Trophoblast cell (in vitro differentiated cells and primary cell): ENCODE measurements around the gene ZP2.

Source experiments
- DNase-seq, 2 donors: peaks; one replicate each; pipeline ENCODE4 v3.0.0-alpha.2; 2016
- H2AFZ ChIP-seq: 2 replicates; pipeline ENCODE4 v1.6.1; 2013; ENCODE audit warnings: low read length, moderate library complexity, mild to moderate bottlenecking; ENCODE audit not compliant: insufficient read depth, poor library complexity
- H2AK5ac ChIP-seq: 2 replicates; pipeline ENCODE4 v1.6.1; 2013; ENCODE audit warnings: mild to moderate bottlenecking, low read length
- H2BK120ac ChIP-seq: 2 replicates; pipeline ENCODE4 v1.6.1; 2013; ENCODE audit warnings: low read length, mild to moderate bottlenecking, moderate library complexity; ENCODE audit not compliant: insufficient read depth, poor library complexity
- H2BK12ac ChIP-seq: 2 replicates; pipeline ENCODE4 v1.6.1; 2013; ENCODE audit warnings: mild to moderate bottlenecking, low read length, moderate library complexity
- H2BK5ac ChIP-seq: 2 replicates; pipeline ENCODE4 v1.6.1; 2013; ENCODE audit warnings: low read length, low read depth, moderate library complexity, mild to moderate bottlenecking; ENCODE audit not compliant: poor library complexity
- H3K14ac ChIP-seq: 2 replicates; pipeline ENCODE4 v1.6.1; 2013; ENCODE audit warnings: mild to moderate bottlenecking, low read length
- H3K18ac ChIP-seq: 2 replicates; pipeline ENCODE4 v1.6.1; 2013; ENCODE audit warnings: mild to moderate bottlenecking, low read length
- H3K23ac ChIP-seq: 2 replicates; pipeline ENCODE4 v1.6.1; 2013; ENCODE audit warnings: low read length
- H3K27ac ChIP-seq: 2 replicates; pipeline ENCODE4 v1.5.1; 2013; ENCODE audit warnings: low read depth, mild to moderate bottlenecking, inconsistent platforms, low read length, moderate library complexity
- H3K27me3 ChIP-seq: 2 replicates; pipeline ENCODE4 v1.6.1; 2013; ENCODE audit warnings: inconsistent platforms, mild to moderate bottlenecking, low read length, moderate library complexity; ENCODE audit not compliant: insufficient read depth
- H3K36me3 ChIP-seq, 2 experiments: 1 replicate in 1 of 2; 2 replicates in 1 of 2; pipeline ENCODE4 v1.6.1; 2013; ENCODE audit warnings: low read length in 2 of 2, mild to moderate bottlenecking in 2 of 2, moderate library complexity in 1 of 2; ENCODE audit not compliant: insufficient read depth in 2 of 2, control insufficient read depth in 1 of 2
- H3K4ac ChIP-seq: 2 replicates; pipeline ENCODE4 v1.6.1; 2013; ENCODE audit warnings: low read depth, mild to moderate bottlenecking, low read length, moderate library complexity
- H3K4me1 ChIP-seq, 2 experiments: 1 replicate in 1 of 2; 2 replicates in 1 of 2; pipeline ENCODE4 v1.6.1; 2013; ENCODE audit warnings: low read length in 2 of 2, mild to moderate bottlenecking in 2 of 2, moderate library complexity in 1 of 2; ENCODE audit not compliant: insufficient read depth in 2 of 2, control insufficient read depth in 1 of 2
- H3K4me2 ChIP-seq: 2 replicates; pipeline ENCODE4 v1.6.1; 2013; ENCODE audit warnings: inconsistent platforms, mild to moderate bottlenecking, low read length, moderate library complexity
- H3K4me3 ChIP-seq: 2 replicates; pipeline ENCODE4 v1.5.1; 2013; ENCODE audit warnings: mild to moderate bottlenecking, low read depth, low read length, inconsistent platforms
- H3K79me1 ChIP-seq: one replicate; pipeline ENCODE4 v1.6.1; 2013; ENCODE audit warnings: low read length
- H3K79me2 ChIP-seq: 2 replicates; pipeline ENCODE4 v1.6.1; 2013; ENCODE audit warnings: low read length, mild to moderate bottlenecking; ENCODE audit not compliant: control insufficient read depth, insufficient read depth, poor library complexity
- H3K9ac ChIP-seq: 2 replicates; pipeline ENCODE4 v1.6.1; 2013; ENCODE audit warnings: mild to moderate bottlenecking, low read length
- H3K9me3 ChIP-seq: 2 replicates; pipeline ENCODE4 v1.6.1; 2013; ENCODE audit warnings: low read depth, mild to moderate bottlenecking, control low read depth, inconsistent platforms, low read length; ENCODE audit not compliant: insufficient read depth
- H4K12ac ChIP-seq: 2 replicates; pipeline ENCODE4 v1.6.1; 2013; ENCODE audit warnings: low read depth, mild to moderate bottlenecking, low read length, moderate library complexity
- H4K8ac ChIP-seq: 2 replicates; pipeline ENCODE4 v1.6.1; 2013; ENCODE audit warnings: low read depth, mild to moderate bottlenecking, low read length, moderate library complexity
- H4K91ac ChIP-seq: one replicate; pipeline ENCODE4 v1.6.1; 2013; ENCODE audit warnings: low read depth, mild to moderate bottlenecking, low read length, moderate library complexity
- WGBS: extraction: QIAGEN DNeasy Blood & Tissue Kit; methylation state at CpG from one replicate; pipeline ENCODE4 v1.1.7; 2013; ENCODE audit warnings: missing lambda C conversion rate; ENCODE audit not compliant: insufficient read length, insufficient coverage; ENCODE audit errors: extremely low coverage; 5-methylcytosine and 5-hydroxymethylcytosine counted together

Gene ZP2

GRCh38 chr16:21239646-21240045, 28.3 kb upstream of the ZP2 start:
- Histone ChIP-seq H3K27me3 (no peaks in the 10 kb centered on the region), H3K14ac (no peak overlapping the region), H3K23ac (no peak overlapping the region), H3K4me1 (no peaks in the 10 kb centered on the region), H3K4me2 (no peak overlapping the region), H2BK120ac (no peak overlapping the region), H3K9ac (no peak overlapping the region), H2AFZ (no peak overlapping the region), H3K79me2 (no peaks in the 10 kb centered on the region), H3K18ac (no peak overlapping the region), H4K91ac (no peak overlapping the region), H3K79me1 (no peaks in the 10 kb centered on the region), H2BK12ac (no peak overlapping the region), H3K4ac (no peak overlapping the region), H3K36me3 (no peaks in the 10 kb centered on the region), H2BK5ac (no peak overlapping the region), H2AK5ac (no peak overlapping the region), H4K8ac (no peak overlapping the region), H3K9me3 (no peaks in the 10 kb centered on the region), H4K12ac (no peak overlapping the region), H3K4me3 (no peak overlapping the region), H3K27ac (no peak overlapping the region)
- DNase-seq = no peak
- WGBS = no CpG with 5 or more reads among the region's 4 CpGs

DNA sequence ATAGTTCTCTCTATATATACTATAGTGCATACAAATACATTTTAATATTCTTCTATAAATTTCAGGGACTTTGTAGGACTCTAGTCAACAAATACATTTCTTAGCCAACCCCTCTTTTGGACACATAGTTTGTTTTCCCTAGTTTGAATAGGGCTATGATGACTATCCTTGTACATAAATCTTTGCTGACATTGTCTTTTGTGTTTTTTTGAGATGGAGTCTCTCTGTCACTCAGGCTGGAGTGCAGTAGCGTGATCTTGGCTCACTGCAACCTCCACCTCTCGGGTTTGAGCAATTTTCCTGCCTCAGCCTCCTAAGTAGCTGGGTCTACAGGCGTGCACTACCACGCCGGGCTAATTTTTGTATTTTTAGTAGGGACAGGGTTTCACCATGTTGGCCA, 25.5 kb upstream of the ZP2 start:
- no peak overlapping the region for H3K23ac ChIP-seq
- WGBS = no CpG with 5 or more reads among the region's 5 CpGs
- no peak overlapping the region for H3K9ac ChIP-seq
- no peak overlapping the region for H3K27ac ChIP-seq
- no peak for DNase-seq
- no peak overlapping the region for H3K14ac ChIP-seq
- no peak overlapping the region for H2BK120ac ChIP-seq
- H3K18ac ChIP-seq = no peak overlapping the region
- no peaks in the 10 kb centered on the region for H3K79me1 ChIP-seq
- H3K4ac ChIP-seq = no peak overlapping the region
- no peaks in the 10 kb centered on the region for H3K79me2 ChIP-seq
- no peak overlapping the region for H4K91ac ChIP-seq
- no peaks in the 10 kb centered on the region for H3K9me3 ChIP-seq
- H3K36me3 ChIP-seq = no peaks in the 10 kb centered on the region
- H4K12ac ChIP-seq = no peak overlapping the region
- no peak overlapping the region for H4K8ac ChIP-seq
- no peak overlapping the region for H3K4me2 ChIP-seq
- no peaks in the 10 kb centered on the region for H3K4me1 ChIP-seq
- no peak overlapping the region for H2BK12ac ChIP-seq
- H3K4me3 ChIP-seq = no peak overlapping the region
- H2BK5ac ChIP-seq = no peak overlapping the region
- no peaks in the 10 kb centered on the region for H3K27me3 ChIP-seq
- no peak overlapping the region for H2AFZ ChIP-seq
- no peak overlapping the region for H2AK5ac ChIP-seq

DNA sequence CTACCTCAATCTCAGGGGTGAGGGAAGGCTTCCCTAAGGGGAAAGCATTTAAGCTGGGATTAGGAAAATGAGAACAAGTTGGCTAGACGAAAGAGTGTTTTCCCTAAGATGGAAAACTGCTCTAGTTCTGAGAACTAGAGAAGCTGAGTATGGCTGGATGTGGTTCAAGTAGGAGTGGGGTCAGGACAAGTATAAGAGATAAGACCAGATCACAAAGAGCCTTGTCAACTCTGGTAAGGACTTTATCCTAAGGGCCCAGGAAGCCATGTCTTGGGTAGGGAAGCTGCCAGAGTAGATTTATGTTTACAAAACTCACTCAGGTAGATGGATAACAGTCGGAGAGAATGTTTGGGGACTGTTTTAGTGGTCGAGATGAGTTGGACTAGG, 23.8 kb upstream of the ZP2 start:
- Histone ChIP-seq H2AK5ac (no peak overlapping the region), H3K27ac (no peak overlapping the region), H3K18ac (no peak overlapping the region), H3K79me1 (no peaks in the 10 kb centered on the region), H4K8ac (no peak overlapping the region), H2BK120ac (no peak overlapping the region), H2AFZ (no peak overlapping the region), H3K4ac (no peak overlapping the region), H3K4me2 (no peak overlapping the region), H3K23ac (peak overlapping the region; percentile 28), H3K36me3 (no peaks in the 10 kb centered on the region), H3K79me2 (no peaks in the 10 kb centered on the region), H3K9me3 (no peaks in the 10 kb centered on the region), H3K9ac (no peak overlapping the region), H4K12ac (no peak overlapping the region), H3K27me3 (no peaks in the 10 kb centered on the region), H3K14ac (no peak overlapping the region), H3K4me3 (no peak overlapping the region), H4K91ac (no peak overlapping the region), H2BK5ac (no peak overlapping the region), H3K4me1 (no peaks in the 10 kb centered on the region), H2BK12ac (no peak overlapping the region)
- DNase-seq = no peak
- WGBS = 100% methylated on average over 1 of the region's 3 CpGs

DNA sequence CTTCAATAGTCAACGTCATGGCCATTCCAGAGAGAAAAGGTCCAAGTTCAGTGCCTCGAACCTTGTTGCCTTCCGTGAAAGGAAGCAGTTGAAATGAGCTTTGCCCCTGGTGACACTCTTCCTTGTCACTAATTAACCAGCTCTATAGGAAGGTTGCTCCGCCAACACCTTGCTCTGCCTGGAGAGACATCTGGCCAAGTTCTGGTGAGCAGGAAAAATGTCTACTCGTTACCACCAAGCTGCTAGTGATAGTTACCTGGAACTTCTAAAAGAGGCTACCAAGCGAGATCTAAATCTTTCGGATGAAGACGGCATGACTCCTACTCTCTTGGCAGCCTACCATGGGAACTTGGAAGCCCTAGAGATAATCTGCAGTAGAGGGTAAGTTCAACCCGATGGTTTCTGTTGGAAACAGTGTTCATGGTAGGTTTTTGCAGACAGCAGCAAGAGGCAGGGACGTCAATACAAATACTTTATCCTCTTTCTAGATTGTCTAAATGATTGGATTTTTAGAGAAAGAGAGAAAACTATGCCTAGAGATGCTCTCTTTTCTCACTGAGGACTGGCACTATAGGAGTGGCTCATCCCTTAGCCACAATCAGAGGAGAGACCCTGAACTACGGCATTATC, 22.3 kb upstream of the ZP2 start, which contains the start of gene ANKS4B:
Gene ANKS4B (plus strand): TSS at position 179 of the 630 bp plus-strand sequence. CDS start 39 bp downstream, at position 218.
- DNase-seq = no peak
- Histone ChIP-seq H2BK120ac (no peak within 1 kb of the TSS), H3K9ac (no peak within 1 kb of the TSS), H3K79me2 (no peaks in the 10 kb centered on the region), H2BK12ac (no peak within 1 kb of the TSS), H4K91ac (no peak within 1 kb of the TSS), H3K4me1 (no peaks in the 10 kb centered on the region), H3K4ac (no peak within 1 kb of the TSS), H3K9me3 (no peaks in the 10 kb centered on the region), H4K12ac (no peak within 1 kb of the TSS), H3K4me3 (no peak within 1 kb of the TSS), H3K18ac (no peak within 1 kb of the TSS), H2AFZ (no peak within 1 kb of the TSS), H3K27me3 (no peaks in the 10 kb centered on the region), H3K23ac (no peak within 1 kb of the TSS), H3K4me2 (no peak within 1 kb of the TSS), H2AK5ac (no peak within 1 kb of the TSS), H3K36me3 (no peaks in the 10 kb centered on the region), H4K8ac (no peak within 1 kb of the TSS), H3K14ac (no peak within 1 kb of the TSS), H3K27ac (no peak within 1 kb of the TSS), H2BK5ac (no peak within 1 kb of the TSS), H3K79me1 (no peaks in the 10 kb centered on the region)
- no CpG with 5 or more reads among the region's 11 CpGs for WGBS
